Cardiac fibroblast (primary cell): ENCODE measurements around the gene PHF13.

Experiments
- DNase-seq, 2 donors: peaks; one replicate each; pipeline versions ENCODE4 v3.0.0 to v3.0.0-alpha.2; 2010; ENCODE audit warnings: low read depth in 2 of 2
- H3K4me3 ChIP-seq, 2 donors: replicated peaks in 1 of 2; 1 replicate in 1 of 2; 2 replicates in 1 of 2; pipeline ENCODE4 v1.5.1; 2011; ENCODE audit warnings: low read depth in 2 of 2, low read length in 2 of 2, mild to moderate bottlenecking in 2 of 2, moderate library complexity in 1 of 2
- CTCF ChIP-seq: IDR thresholded peaks from one replicate; pipeline ENCODE4 v1.5.1; 2011; ENCODE audit warnings: low read depth, mild to moderate bottlenecking, low read length, inconsistent platforms

PHF13 gene

GRCh38 chr1:6614929-6615785 lies 1.6 kb downstream of the PHF13 start:
- peak overlapping the region; percentile 75 to 86 for H3K4me3 ChIP-seq
- DNase-seq: peak in 1 of 2 donors; percentile 10
- no peak for TF ChIP-seq CTCF

GRCh38 chr1:6619045-6619444 lies 5.5 kb downstream of the PHF13 start:
- no peak for TF ChIP-seq CTCF
- DNase-seq: no peak
- no peak overlapping the region for H3K4me3 ChIP-seq

DNA sequence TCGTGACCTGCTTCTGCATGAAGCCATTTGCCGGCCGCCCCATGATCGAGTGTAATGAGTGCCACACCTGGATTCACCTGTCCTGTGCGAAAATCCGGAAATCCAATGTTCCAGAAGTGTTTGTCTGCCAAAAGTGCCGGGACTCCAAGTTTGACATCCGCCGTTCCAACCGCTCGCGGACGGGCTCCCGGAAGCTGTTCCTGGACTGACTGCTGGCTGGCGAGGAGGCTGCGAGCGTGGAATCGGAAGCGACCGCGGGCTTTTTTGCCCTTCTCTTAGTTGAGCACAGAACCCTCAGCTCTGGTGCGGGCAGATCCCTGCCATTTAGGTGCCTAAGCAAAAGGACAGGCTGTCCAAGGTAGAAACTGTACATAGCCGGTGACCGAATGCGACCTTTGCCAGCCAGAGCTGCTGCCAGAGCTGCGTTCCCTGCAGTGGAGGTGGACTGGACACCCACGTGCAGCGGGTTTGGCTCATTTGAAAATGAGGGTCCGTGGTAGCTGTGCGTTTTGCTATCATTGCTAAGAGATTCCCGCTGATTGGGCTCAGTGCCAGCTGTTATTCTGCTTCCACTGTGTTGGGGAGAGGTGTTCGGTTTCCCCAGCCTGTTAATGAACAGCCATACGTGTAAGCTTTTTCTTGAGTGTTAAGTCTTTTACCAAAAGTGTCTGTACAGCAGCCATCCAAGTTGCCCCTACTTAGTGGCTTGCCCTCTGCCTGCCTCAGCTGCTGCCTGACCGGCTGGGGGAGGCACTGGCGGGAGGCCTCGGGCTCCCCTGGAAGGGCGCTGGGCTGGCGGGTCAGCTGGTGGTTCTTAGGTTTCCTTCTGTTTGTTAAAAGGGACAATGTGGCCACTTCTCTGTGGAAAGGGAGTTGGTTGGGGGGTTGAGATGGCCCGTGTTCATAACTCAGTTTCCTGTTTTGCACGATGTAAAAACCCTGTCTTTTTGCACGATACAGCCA lies 8.2 kb downstream of the PHF13 start:
- no peak for TF ChIP-seq CTCF
- DNase-seq: no peak
- H3K4me3 ChIP-seq: no peak overlapping the region

DNA sequence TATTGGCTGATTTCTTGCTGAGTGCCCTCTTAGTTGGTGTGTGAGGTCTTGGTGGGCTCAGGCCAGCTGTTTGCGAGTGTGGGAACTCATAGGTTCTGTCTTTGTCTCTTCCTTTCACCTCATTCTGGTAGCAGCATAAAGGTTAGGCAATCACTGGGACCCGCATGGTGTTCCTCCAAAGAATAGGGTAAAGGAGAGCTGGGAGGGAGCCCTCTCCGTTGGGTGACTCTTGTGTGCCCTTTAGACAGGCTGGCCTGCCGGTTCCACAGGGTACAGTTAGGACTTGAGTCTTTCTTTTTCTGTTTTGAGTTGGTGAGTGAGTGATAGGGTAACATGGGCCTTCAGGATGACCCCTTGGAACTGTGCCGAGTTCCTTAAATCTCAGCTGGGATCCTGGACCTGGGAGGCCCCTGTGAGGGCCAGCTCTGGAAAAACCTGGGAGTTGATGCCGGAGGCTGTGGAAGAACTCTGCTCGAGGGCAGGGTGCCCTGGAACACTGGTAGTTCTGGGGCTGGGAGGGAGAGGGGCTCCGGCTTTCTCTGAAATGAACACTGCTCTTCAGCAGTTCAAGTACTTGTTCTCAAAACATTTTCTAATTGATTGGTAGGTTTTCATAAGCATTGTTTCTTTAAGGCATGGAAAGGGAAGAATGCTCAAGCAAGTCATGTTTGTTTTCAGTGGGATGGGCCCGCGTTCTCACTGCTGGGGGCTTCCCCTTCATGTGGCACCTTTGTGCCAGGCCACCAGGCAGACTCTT lies 9.0 kb downstream of the PHF13 start:
- no peak overlapping the region for H3K4me3 ChIP-seq
- no peak for DNase-seq
- no peak for TF ChIP-seq CTCF

GRCh38 chr1:6623269-6623965 lies 9.9 kb downstream of the PHF13 start:
- no peak for TF ChIP-seq CTCF
- DNase-seq: no peak
- no peak overlapping the region for H3K4me3 ChIP-seq
